ENCODE results near the gene LRRC25. TPM values are rescaled to one million over a fixed set of nuclear protein-coding genes. Genes with fewer than 3 reads are reported as not detected.

LRRC25 gene
- polyA plus RNA-seq, 2 of the 4 experiments (the other 2 are of a cell fraction) = not detected

- ChIA-PET POLR2A (no interaction called here), CTCF (interaction anchor here (0.9 to 11.3 kb wide), 4 partner anchors 17 to 143 kb away, joined by 3 to 168 read pairs (median 4); partner anchors contain the start of gene REX1BD)
- Histone ChIP-seq H3K27ac (no peak overlapping the region), H3K4me2 (no peak overlapping the region), H3K4me1 (peaks cover 7% of the 10 kb centered on the region; the same call in 1 of the 3 replicates), H3K9me3 (no peaks in the 10 kb centered on the region), H3K4me3 (no peak overlapping the region)
- DNase-seq (ENCODE audit: low read depth in 1 of 2, low spot score in 1 of 2) (no peak), FAIRE-seq (no peak), ATAC-seq (no peak)
- no peak for TF ChIP-seq HES2 (IDR thresholded peaks at IDR 0.05)
- TF ChIP-seq RAD21 (conservative IDR thresholded peaks at IDR 0.05 in 1 of 2, IDR thresholded peaks at IDR 0.05 in 1 of 2) = no peak
- WGBS (ENCODE audit: missing lambda C conversion rate) = 81% methylated on average over 12 of the region's 15 CpGs
Observed at GRCh38 chr19:18445262-18445948, 48.0 kb upstream of the LRRC25 start.

GRCh38 chr19:18444513-18444912 lies 47.1 kb upstream of the LRRC25 start:
- CTCF ChIA-PET = interaction anchor here (1.3 to 11.3 kb wide), 3 partner anchors 17 to 144 kb away, joined by 4 to 168 read pairs (median 4); partner anchors contain the start of gene REX1BD
- WGBS (ENCODE audit: missing lambda C conversion rate) = 95% methylated on average over 18 of the region's 19 CpGs
- Histone ChIP-seq H3K4me2 (no peak overlapping the region), H3K9me3 (no peaks in the 10 kb centered on the region), H3K4me1 (peaks cover 16% of the 10 kb centered on the region), H3K27ac (no peak overlapping the region), H3K4me3 (no peak overlapping the region)
- TF ChIP-seq MAFK (IDR thresholded peaks at IDR 0.05; ENCODE audit: partially characterized antibody) (no peak), FOSB (CRISPR knock-in tag; IDR thresholded peaks at IDR 0.05) (no peak), PBX3 (IDR thresholded peaks at IDR 0.05) (no peak), TFCP2L1 (CRISPR knock-in tag; IDR thresholded peaks at IDR 0.05) (no peak), EHF (CRISPR knock-in tag; IDR thresholded peaks at IDR 0.05) (no peak), POLR2AphosphoS2 (conservative IDR thresholded peaks at IDR 0.05; ENCODE audit: low read length) (no peak), CHD2 (IDR thresholded peaks at IDR 0.05; ENCODE audit: low read length, partially characterized antibody) (no peak), ESRRA (IDR thresholded peaks at IDR 0.05; ENCODE audit: borderline replicate concordance, low read length) (no peak), USF2 (IDR thresholded peaks at IDR 0.05) (no peak), SMC3 (IDR thresholded peaks at IDR 0.05) (no peak), KDM5A (IDR thresholded peaks at IDR 0.05) (no peak), HOXB5 (CRISPR knock-in tag; IDR thresholded peaks at IDR 0.05) (no peak), CEBPB (IDR thresholded peaks at IDR 0.05) (no peak), ATOH8 (CRISPR knock-in tag; IDR thresholded peaks at IDR 0.05; ENCODE audit: low read depth) (no peak), EHMT2 (IDR thresholded peaks at IDR 0.05; ENCODE audit: low read depth) (no peak), HEYL (CRISPR knock-in tag; IDR thresholded peaks at IDR 0.05) (no peak)
- FAIRE-seq (no peak), DNase-seq (ENCODE audit: low read depth in 1 of 2, low spot score in 1 of 2) (no peak), ATAC-seq (no peak)
- POLR2A ChIA-PET = no interaction called here

GRCh38 chr19:18443831-18444230 lies 46.4 kb upstream of the LRRC25 start:
- CTCF ChIA-PET = interaction anchor here (1.3 to 11.3 kb wide), 4 partner anchors 8 to 145 kb away, joined by 4 to 168 read pairs (median 8); partner anchors contain the start of gene REX1BD
- 95% methylated on average over 10 of the region's 11 CpGs for WGBS (ENCODE audit: missing lambda C conversion rate)
- no peak for FAIRE-seq
- no peak for TF ChIP-seq MAX (IDR thresholded peaks at IDR 0.05)
- TF ChIP-seq CBX2 (IDR thresholded peaks at IDR 0.05; ENCODE audit: borderline replicate concordance, low read depth) = no peak
- TF ChIP-seq MAFK (IDR thresholded peaks at IDR 0.05; ENCODE audit: partially characterized antibody) = no peak
- no peak for TF ChIP-seq BHLHE40 (IDR thresholded peaks at IDR 0.05; ENCODE audit: low read depth, low read length)
- TF ChIP-seq EHF (CRISPR knock-in tag; IDR thresholded peaks at IDR 0.05) = no peak
- no peak for TF ChIP-seq HMGXB4 (CRISPR knock-in tag; IDR thresholded peaks at IDR 0.05; ENCODE audit: borderline replicate concordance)
- no peak for TF ChIP-seq KDM5A (IDR thresholded peaks at IDR 0.05)
- no peak for TF ChIP-seq MAZ (IDR thresholded peaks at IDR 0.05; ENCODE audit: borderline replicate concordance, low read depth, low read length)
- no peak for TF ChIP-seq HES2 (IDR thresholded peaks at IDR 0.05)

More at GRCh38 chr19:18443831-18444230, 46.4 kb upstream of the LRRC25 start:
- Histone ChIP-seq H3K9me3 (no peaks in the 10 kb centered on the region), H3K4me3 (no peak overlapping the region), H3K27ac (no peak overlapping the region), H3K4me2 (no peak overlapping the region), H3K4me1 (peaks cover 23% of the 10 kb centered on the region)
- ATAC-seq = no peak
- POLR2A ChIA-PET = no interaction called here
- no peak for DNase-seq (ENCODE audit: low read depth in 1 of 2, low spot score in 1 of 2)

Data from A549 (cell line).